ENCODE measurements around the gene CAPS2. TPM values are rescaled to one million over a fixed set of nuclear protein-coding genes. Genes with fewer than 3 reads are reported as not detected.

CAPS2 gene
- total RNA-seq, 1 experiment from 2014 or later: not detected

DNA sequence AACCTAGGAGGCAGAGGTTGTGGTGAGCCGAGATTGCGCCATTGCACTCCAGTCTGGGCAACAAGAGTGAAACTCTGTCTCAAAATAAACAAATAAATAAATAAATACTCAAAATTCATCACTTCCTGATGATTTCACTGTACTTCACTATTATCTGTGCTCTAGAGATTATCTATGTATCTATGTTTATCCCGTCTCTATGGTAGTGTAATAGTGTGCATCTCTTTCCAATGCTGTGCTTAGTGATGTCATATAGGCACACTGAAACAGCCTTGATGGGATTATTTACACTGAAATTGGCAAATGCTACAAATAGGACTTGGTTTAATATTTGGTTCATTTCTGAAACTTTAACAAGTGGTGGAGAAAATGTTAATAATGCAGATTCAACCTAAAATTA, 6.5 kb downstream of the CAPS2 start:
- CTCF ChIA-PET: no interaction called here
- POLR2A ChIA-PET: no interaction called here
- intact Hi-C loops (cut with micrococcal nuclease; ENCODE audit: unreplicated experiment): no loop called here
- no TSS peak for BruUV-seq (replicated peaks)
- Mint-ChIP-seq H3K36me3 (ENCODE audit: insufficient read depth, unreplicated experiment) (no peaks in the 10 kb centered on the region), H3K27me3 (ENCODE audit: insufficient read depth, unreplicated experiment) (no peaks in the 10 kb centered on the region), H3K4me3 (ENCODE audit: unreplicated experiment) (no peak overlapping the region), H3K9me3 (ENCODE audit: unreplicated experiment) (no peaks in the 10 kb centered on the region), H3K27ac (ENCODE audit: unreplicated experiment) (no peak overlapping the region), H3K4me1 (ENCODE audit: low read depth, unreplicated experiment) (no peaks in the 10 kb centered on the region)
- Histone ChIP-seq H3K4me1 (no peaks in the 10 kb centered on the region), H3K4me3 (ENCODE audit: low read depth, low read length) (no peak overlapping the region), H3K36me3 (ENCODE audit: control insufficient read depth, insufficient read depth, low read length) (no peaks in the 10 kb centered on the region), H3K9me3 (no peaks in the 10 kb centered on the region), H3K27me3 (replicated peaks; ENCODE audit: control insufficient read depth, insufficient read depth, low read length) (no peaks in the 10 kb centered on the region)
- no peak for DNase-seq
- TF ChIP-seq, protein P1, sequence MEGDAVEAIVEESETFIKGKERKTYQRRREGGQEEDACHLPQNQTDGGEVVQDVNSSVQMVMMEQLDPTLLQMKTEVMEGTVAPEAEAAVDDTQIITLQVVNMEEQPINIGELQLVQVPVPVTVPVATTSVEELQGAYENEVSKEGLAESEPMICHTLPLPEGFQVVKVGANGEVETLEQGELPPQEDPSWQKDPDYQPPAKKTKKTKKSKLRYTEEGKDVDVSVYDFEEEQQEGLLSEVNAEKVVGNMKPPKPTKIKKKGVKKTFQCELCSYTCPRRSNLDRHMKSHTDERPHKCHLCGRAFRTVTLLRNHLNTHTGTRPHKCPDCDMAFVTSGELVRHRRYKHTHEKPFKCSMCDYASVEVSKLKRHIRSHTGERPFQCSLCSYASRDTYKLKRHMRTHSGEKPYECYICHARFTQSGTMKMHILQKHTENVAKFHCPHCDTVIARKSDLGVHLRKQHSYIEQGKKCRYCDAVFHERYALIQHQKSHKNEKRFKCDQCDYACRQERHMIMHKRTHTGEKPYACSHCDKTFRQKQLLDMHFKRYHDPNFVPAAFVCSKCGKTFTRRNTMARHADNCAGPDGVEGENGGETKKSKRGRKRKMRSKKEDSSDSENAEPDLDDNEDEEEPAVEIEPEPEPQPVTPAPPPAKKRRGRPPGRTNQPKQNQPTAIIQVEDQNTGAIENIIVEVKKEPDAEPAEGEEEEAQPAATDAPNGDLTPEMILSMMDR (IDR thresholded peaks at IDR 0.05; ENCODE audit: insufficient read depth in 1 of 2, low read depth in 1 of 2, low read length in 1 of 2, severe bottlenecking in 1 of 2, unreplicated experiment in 1 of 2): no peak

DNA sequence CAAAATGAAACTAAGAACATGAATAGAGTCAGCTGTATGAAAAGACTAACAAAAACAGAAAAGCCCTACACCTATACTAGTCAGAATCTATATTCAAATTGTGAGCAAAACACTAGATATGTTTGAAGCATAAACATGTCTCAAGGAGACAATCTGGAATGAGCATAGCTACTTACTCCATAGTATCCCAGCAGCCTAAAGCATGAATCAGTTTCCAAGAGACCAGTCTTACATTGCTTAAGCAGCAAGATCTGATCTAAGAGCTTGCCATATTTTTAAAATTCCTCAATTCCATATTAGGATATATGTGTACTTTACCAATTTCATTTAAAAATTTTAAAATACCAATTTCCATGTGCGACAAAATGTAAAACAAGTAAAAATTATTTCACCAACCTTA, 7.7 kb downstream of the CAPS2 start:
- H3K36me3 Mint-ChIP-seq (ENCODE audit: insufficient read depth, unreplicated experiment): no peaks in the 10 kb centered on the region
- Histone ChIP-seq H3K4me1 (no peaks in the 10 kb centered on the region), H3K9me3 (no peaks in the 10 kb centered on the region), H3K4me3 (ENCODE audit: low read depth, low read length) (no peak overlapping the region), H3K27me3 (replicated peaks; ENCODE audit: control insufficient read depth, insufficient read depth, low read length) (no peaks in the 10 kb centered on the region), H3K36me3 (ENCODE audit: control insufficient read depth, insufficient read depth, low read length) (no peaks in the 10 kb centered on the region)
- no peak for DNase-seq
- no peaks in the 10 kb centered on the region for H3K4me1 Mint-ChIP-seq (ENCODE audit: low read depth, unreplicated experiment)
- TF ChIP-seq, protein P1 (IDR thresholded peaks at IDR 0.05; ENCODE audit: insufficient read depth in 1 of 2, low read depth in 1 of 2, low read length in 1 of 2, severe bottlenecking in 1 of 2, unreplicated experiment in 1 of 2): no peak
- ChIA-PET CTCF (no interaction called here), POLR2A (no interaction called here)
- no peak overlapping the region for H3K27ac Mint-ChIP-seq (ENCODE audit: unreplicated experiment)
- peaks cover 4% of the 10 kb centered on the region for H3K27me3 Mint-ChIP-seq (ENCODE audit: insufficient read depth, unreplicated experiment)
- no peaks in the 10 kb centered on the region for H3K9me3 Mint-ChIP-seq (ENCODE audit: unreplicated experiment)
- H3K4me3 Mint-ChIP-seq (ENCODE audit: unreplicated experiment): no peak overlapping the region
- intact Hi-C loops (cut with micrococcal nuclease; ENCODE audit: unreplicated experiment): no loop called here
- BruUV-seq (replicated peaks): no TSS peak

DNA sequence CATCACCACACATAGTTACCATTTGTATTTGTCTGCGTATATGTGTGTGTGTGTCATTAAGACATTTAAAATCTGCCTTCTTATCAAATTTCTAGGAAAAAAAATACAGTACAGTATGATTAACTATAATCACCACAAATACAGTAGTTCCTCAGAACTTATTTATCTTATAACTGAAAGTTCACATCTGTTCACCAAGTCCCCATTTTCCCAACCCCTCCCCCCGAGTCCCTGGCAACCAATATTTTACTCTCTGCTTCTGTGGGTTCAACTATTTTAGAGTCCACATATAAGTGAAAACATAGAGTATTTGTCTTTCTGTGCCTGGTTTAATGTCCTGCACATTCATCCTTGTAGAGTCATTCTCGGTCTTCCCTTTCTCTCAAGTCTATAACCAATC, 12.3 kb downstream of the CAPS2 start:
- H3K4me1 ChIP-seq: no peaks in the 10 kb centered on the region
- H3K27ac Mint-ChIP-seq (ENCODE audit: unreplicated experiment): no peak overlapping the region
- intact Hi-C loops (cut with micrococcal nuclease; ENCODE audit: unreplicated experiment): no loop called here
- ChIA-PET CTCF (no interaction called here), POLR2A (no interaction called here)
- no peaks in the 10 kb centered on the region for H3K9me3 ChIP-seq
- no peaks in the 10 kb centered on the region for H3K4me1 Mint-ChIP-seq (ENCODE audit: low read depth, unreplicated experiment)
- DNase-seq: no peak
- no peaks in the 10 kb centered on the region for H3K27me3 ChIP-seq (replicated peaks; ENCODE audit: control insufficient read depth, insufficient read depth, low read length)
- no TSS peak for BruUV-seq (replicated peaks)
- H3K36me3 Mint-ChIP-seq (ENCODE audit: insufficient read depth, unreplicated experiment): no peaks in the 10 kb centered on the region
- H3K4me3 Mint-ChIP-seq (ENCODE audit: unreplicated experiment): no peak overlapping the region
- TF ChIP-seq, protein P1 (IDR thresholded peaks at IDR 0.05; ENCODE audit: insufficient read depth in 1 of 2, low read depth in 1 of 2, low read length in 1 of 2, severe bottlenecking in 1 of 2, unreplicated experiment in 1 of 2): no peak
- peaks cover 4% of the 10 kb centered on the region for H3K27me3 Mint-ChIP-seq (ENCODE audit: insufficient read depth, unreplicated experiment)
- no peaks in the 10 kb centered on the region for H3K9me3 Mint-ChIP-seq (ENCODE audit: unreplicated experiment)
- H3K36me3 ChIP-seq (ENCODE audit: control insufficient read depth, insufficient read depth, low read length): no peaks in the 10 kb centered on the region
- H3K4me3 ChIP-seq (ENCODE audit: low read depth, low read length): no peak overlapping the region
